Osteocyte (in vitro differentiated cells): ENCODE measurements around the gene HIPK3. TPM values are rescaled to one million over a fixed set of nuclear protein-coding genes. Genes with fewer than 3 reads are reported as not detected.
A peak's percentile ranks its signal among the peaks of the same experiment; 100 is the strongest.

Source experiments
- DNase-seq: peaks from one replicate; pipeline ENCODE4 v3.0.0; 2021; ENCODE audit warnings: mixed read lengths; ENCODE audit not compliant: unreplicated experiment; ENCODE audit errors: extremely low spot score
- H3K27ac Mint-ChIP-seq: one replicate; pipeline ENCODE4 v1.8.0; 2021; ENCODE audit warnings: mild to moderate bottlenecking, mixed read lengths; ENCODE audit not compliant: unreplicated experiment
- H3K27me3 Mint-ChIP-seq: one replicate; pipeline ENCODE4 v1.8.0; 2021; ENCODE audit warnings: mixed read lengths; ENCODE audit not compliant: unreplicated experiment
- H3K36me3 Mint-ChIP-seq: one replicate; pipeline ENCODE4 v1.8.0; 2021; ENCODE audit warnings: mixed read lengths; ENCODE audit not compliant: unreplicated experiment
- H3K4me1 Mint-ChIP-seq: one replicate; pipeline ENCODE4 v1.8.0; 2021; ENCODE audit warnings: mixed read lengths; ENCODE audit not compliant: unreplicated experiment
- H3K4me3 Mint-ChIP-seq: one replicate; pipeline ENCODE4 v1.8.0; 2021; ENCODE audit warnings: mild to moderate bottlenecking, moderate library complexity, mixed read lengths; ENCODE audit not compliant: unreplicated experiment
- H3K9me3 Mint-ChIP-seq: one replicate; pipeline ENCODE4 v1.8.0; 2021; ENCODE audit warnings: mixed read lengths; ENCODE audit not compliant: unreplicated experiment
- total RNA-seq: library from RNA; stranded (reverse); gene quantifications from 2 replicates; pipeline ENCODE4 v1.2.1, GENCODE V29; 2021
- TF ChIP-seq, protein P1 (sequence below): fragments of 200-600 bp; sonication (generic); IDR thresholded peaks from 2 replicates; pipeline ENCODE4 v1.5.0; 2021; ENCODE audit warnings: antibody characterized with exemption, mild to moderate bottlenecking, moderate library complexity

The HIPK3 gene
- total RNA-seq, 1 donor from 2014 or later = 78.8 TPM

DNA sequence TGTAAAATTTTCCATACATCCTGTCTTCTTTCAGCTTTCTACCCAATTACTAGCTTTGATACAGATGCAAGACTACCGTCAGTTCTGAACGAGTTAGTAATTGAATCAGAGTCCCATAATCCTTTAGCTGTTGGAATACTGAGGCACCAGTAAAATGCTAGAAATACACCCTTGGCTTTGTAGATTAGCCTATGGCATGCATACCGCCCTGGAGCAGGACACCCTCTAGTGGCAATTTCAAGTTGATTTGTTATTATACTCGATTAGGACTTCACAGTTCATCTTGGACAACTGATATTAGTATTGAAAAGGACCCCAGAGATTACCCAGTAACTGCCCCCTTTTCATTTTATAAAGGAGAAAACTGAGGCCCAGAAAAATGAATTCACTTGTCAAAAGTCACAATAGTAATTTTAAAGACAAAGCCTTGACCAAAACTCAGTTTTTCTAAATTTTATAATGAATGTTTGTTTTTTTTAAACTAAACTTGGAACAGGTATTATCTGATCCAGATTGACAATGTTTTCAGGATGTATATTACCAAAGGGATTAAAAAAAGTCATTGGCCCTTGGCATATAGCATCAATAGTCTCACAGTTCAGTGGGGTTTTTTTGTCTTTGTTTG is 72.6 kb downstream of the HIPK3 start:
- Mint-ChIP-seq H3K36me3 (peaks cover 10% of the 10 kb centered on the region), H3K9me3 (no peaks in the 10 kb centered on the region), H3K27me3 (no peaks in the 10 kb centered on the region), H3K4me1 (peaks cover 18% of the 10 kb centered on the region), H3K27ac (peak overlapping the region; percentile 60), H3K4me3 (no peak overlapping the region)
- TF ChIP-seq, protein P1, sequence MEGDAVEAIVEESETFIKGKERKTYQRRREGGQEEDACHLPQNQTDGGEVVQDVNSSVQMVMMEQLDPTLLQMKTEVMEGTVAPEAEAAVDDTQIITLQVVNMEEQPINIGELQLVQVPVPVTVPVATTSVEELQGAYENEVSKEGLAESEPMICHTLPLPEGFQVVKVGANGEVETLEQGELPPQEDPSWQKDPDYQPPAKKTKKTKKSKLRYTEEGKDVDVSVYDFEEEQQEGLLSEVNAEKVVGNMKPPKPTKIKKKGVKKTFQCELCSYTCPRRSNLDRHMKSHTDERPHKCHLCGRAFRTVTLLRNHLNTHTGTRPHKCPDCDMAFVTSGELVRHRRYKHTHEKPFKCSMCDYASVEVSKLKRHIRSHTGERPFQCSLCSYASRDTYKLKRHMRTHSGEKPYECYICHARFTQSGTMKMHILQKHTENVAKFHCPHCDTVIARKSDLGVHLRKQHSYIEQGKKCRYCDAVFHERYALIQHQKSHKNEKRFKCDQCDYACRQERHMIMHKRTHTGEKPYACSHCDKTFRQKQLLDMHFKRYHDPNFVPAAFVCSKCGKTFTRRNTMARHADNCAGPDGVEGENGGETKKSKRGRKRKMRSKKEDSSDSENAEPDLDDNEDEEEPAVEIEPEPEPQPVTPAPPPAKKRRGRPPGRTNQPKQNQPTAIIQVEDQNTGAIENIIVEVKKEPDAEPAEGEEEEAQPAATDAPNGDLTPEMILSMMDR = peak; percentile 73
- DNase-seq = no peak

DNA sequence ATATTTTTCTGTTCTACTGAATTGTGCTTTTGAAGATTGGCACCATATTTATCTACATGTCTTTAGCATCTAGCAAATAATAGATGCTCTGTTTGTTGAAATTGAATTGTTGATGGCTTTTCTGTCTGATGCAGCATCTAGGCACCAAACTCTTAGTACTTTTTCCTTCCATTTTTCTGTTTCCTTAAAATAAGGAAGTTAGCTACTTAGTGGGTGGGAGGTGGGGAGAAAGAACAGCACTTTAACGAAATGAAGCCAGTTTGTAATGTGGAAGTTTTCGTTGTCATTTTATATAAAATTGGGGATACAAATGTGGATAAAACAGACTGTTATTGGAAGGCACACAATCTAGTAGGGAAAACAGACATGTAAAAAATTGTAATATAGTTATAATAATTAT is 76.6 kb downstream of the HIPK3 start:
- TF ChIP-seq, protein P1 = no peak
- Mint-ChIP-seq H3K9me3 (no peaks in the 10 kb centered on the region), H3K4me1 (peaks cover 3% of the 10 kb centered on the region), H3K36me3 (peaks cover 10% of the 10 kb centered on the region), H3K27ac (no peak overlapping the region), H3K27me3 (no peaks in the 10 kb centered on the region), H3K4me3 (no peak overlapping the region)
- no peak for DNase-seq

DNA sequence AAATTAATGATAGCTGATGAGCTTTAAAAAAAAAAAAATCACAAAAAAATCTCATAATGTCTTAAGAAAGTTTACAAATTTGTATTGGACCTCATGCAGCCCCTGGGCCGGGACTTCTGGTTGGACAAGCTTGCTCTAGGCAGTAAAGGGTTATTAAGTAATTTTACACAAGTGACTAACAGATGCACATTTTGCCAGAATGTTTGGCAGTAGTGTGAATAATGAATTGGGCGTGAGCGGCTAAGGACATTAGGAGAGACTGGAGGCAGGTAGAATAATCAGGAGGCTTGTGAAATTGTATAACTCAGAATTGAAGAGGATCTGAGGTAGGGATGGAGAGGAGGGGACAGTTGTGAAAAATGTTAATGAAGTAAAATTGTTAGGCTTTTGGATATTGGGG is 77.4 kb downstream of the HIPK3 start:
- Mint-ChIP-seq H3K9me3 (no peaks in the 10 kb centered on the region), H3K27me3 (no peaks in the 10 kb centered on the region), H3K4me3 (no peak overlapping the region), H3K27ac (no peak overlapping the region), H3K4me1 (peaks cover 4% of the 10 kb centered on the region), H3K36me3 (peaks cover 15% of the 10 kb centered on the region)
- no peak for DNase-seq
- TF ChIP-seq, protein P1 = no peak

DNA sequence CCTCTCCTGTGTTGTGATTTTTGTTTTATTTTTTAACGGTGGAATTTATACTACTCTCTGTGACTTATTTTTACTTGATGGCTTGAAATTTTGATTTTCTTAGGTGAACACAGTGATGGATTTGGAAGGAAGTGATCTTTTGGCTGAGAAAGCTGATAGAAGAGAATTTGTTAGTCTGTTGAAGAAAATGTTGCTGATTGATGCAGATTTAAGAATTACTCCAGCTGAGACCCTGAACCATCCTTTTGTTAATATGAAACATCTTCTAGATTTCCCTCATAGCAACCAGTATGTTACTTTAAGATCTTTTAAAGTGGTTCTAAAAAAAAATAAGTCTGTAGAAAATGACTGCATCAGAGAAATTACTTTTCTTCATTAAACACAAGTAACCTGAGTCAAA is 82.1 kb downstream of the HIPK3 start:
- H3K4me3 Mint-ChIP-seq = no peak overlapping the region
- TF ChIP-seq, protein P1 = no peak
- H3K27me3 Mint-ChIP-seq = no peaks in the 10 kb centered on the region
- peak overlapping the region; percentile 3 for H3K27ac Mint-ChIP-seq
- H3K36me3 Mint-ChIP-seq = peaks cover 20% of the 10 kb centered on the region
- peaks cover 3% of the 10 kb centered on the region for H3K4me1 Mint-ChIP-seq
- H3K9me3 Mint-ChIP-seq = no peaks in the 10 kb centered on the region
- DNase-seq = no peak

DNA sequence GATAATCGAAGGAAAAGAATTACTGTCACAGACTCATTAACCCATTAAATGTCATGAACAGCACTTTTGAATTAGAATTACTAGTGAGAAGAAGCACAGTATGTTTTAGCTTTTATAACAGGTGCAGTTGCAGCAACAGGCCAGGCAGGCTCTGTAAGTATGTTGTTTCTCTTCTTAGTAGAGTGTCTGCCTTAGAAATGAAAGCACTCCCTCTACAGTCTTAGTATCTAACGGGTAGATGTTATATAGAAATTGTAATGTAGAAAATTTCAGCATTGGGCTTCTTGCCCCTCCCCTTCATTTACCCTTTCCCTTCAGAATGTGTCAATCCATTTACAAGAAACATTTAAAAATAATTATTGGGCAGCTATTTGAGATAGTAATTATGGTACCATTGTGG is 87.4 kb downstream of the HIPK3 start:
- H3K27ac Mint-ChIP-seq = no peak overlapping the region
- no peaks in the 10 kb centered on the region for H3K4me1 Mint-ChIP-seq
- no peaks in the 10 kb centered on the region for H3K9me3 Mint-ChIP-seq
- peaks cover 32% of the 10 kb centered on the region for H3K36me3 Mint-ChIP-seq
- H3K27me3 Mint-ChIP-seq = no peaks in the 10 kb centered on the region
- no peak for DNase-seq
- no peak overlapping the region for H3K4me3 Mint-ChIP-seq
- TF ChIP-seq, protein P1 = peak; percentile 41
